Tibial nerve (tissue), 4 donors: ENCODE data around the gene NIPBL. TPM values are rescaled to one million over a fixed set of nuclear protein-coding genes. Genes with fewer than 3 reads are reported as not detected.

ENCODE experiments used
- DNase-seq, 2 donors: peaks; one replicate each; pipeline ENCODE4 v3.0.0-alpha.2; 2019; ENCODE audit warnings: low spot score in 2 of 2
- H3K27ac ChIP-seq, 4 donors: fragments of 200-600 bp; sonication (generic) in 3 of 4; one replicate each; pipeline ENCODE4 v1.5.1; 2017 to 2019; ENCODE audit warnings: mild to moderate bottlenecking in 1 of 4
- H3K27me3 ChIP-seq, 2 donors: fragments of 200-600 bp; sonication (generic) in 1 of 2; one replicate each; pipeline versions ENCODE4 v1.5.1 to v1.6.0; 2017 to 2019
- H3K36me3 ChIP-seq, 3 donors: fragments of 200-600 bp; sonication (generic); one replicate each; pipeline ENCODE4 v1.5.1; 2018 to 2019
- H3K4me1 ChIP-seq, 4 donors: fragments of 200-600 bp; sonication (generic) in 3 of 4; one replicate each; pipeline ENCODE4 v1.5.1; 2017 to 2019
- H3K4me3 ChIP-seq, 4 donors: fragments of 200-600 bp; sonication (generic) in 3 of 4; one replicate each; pipeline ENCODE4 v1.5.1; 2017 to 2019; ENCODE audit warnings: mild to moderate bottlenecking in 1 of 4, moderate library complexity in 1 of 4
- H3K9me3 ChIP-seq, 4 donors: fragments of 200-600 bp; sonication (generic) in 3 of 4; one replicate each; pipeline ENCODE4 v1.5.1; 2017 to 2019
- CTCF ChIP-seq, 5 experiments: fragments of 200-600 bp in 3 of 5; fragments of 450-650 bp in 2 of 5; sonication (generic) in 3 of 5; IDR thresholded peaks; one replicate each; pipeline ENCODE4 v1.5.1; 2016 to 2019; ENCODE audit warnings: antibody characterized with exemption in 5 of 5, mild to moderate bottlenecking in 3 of 5, moderate library complexity in 2 of 5
- EP300 ChIP-seq, 2 donors: sonication (generic); formaldehyde crosslinking; IDR thresholded peaks; one replicate each; pipeline ENCODE4 v1.6.1; 2017; ENCODE audit warnings: antibody characterized with exemption in 2 of 2, mild to moderate bottlenecking in 1 of 2
- POLR2A ChIP-seq, 2 donors: fragments of 450-650 bp; IDR thresholded peaks; one replicate each; pipeline ENCODE4 v1.6.1; 2017; ENCODE audit warnings: antibody characterized with exemption in 2 of 2, mild to moderate bottlenecking in 2 of 2, moderate library complexity in 2 of 2
- WGBS, 2 donors: methylation state at CpG; one replicate each; pipeline ENCODE4 v1.1.5; 2018; 5-methylcytosine and 5-hydroxymethylcytosine counted together
- total RNA-seq, 4 donors: library from RNA; depleted of rRNA; stranded (reverse); fragments of >200 nt; gene quantifications; one replicate each; pipeline ENCODE4 v1.1.0, GENCODE V29; 2016

NIPBL gene
- total RNA-seq, 4 donors from 2014 or later = 53.4 to 64.5 (median 59.4) TPM

DNA sequence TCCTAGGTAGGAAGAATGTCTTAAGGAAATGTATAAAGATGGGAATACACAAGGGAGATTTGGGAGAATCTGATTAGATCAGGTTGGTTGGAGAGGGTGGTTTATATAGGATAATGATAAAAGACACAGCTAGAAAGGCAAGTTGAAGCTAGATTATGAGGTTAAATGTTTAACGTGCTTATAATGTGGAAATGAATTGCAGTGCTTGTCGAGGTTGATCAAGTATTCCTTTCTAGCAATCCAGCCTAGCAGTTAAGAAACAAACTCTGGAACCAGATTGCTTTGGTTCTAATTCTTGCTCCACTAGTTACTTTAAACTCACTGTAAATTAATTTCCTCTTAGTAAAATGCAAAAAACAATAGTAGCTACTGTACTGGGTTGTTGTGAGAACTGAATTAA is 76.5 kb downstream of the NIPBL start:
- Histone ChIP-seq H3K4me1 (peaks cover 0 to 55% (median 17%) of the 10 kb centered on the region in 4 donors), H3K36me3 (peaks cover 0 to 13% (median 0%) of the 10 kb centered on the region in 3 donors), H3K27ac (no peak overlapping the region), H3K27me3 (no peaks in the 10 kb centered on the region), H3K4me3 (no peak overlapping the region), H3K9me3 (no peaks in the 10 kb centered on the region)
- no peak for TF ChIP-seq EP300 (IDR thresholded peaks at IDR 0.05)
- no peak for TF ChIP-seq CTCF (IDR thresholded peaks at IDR 0.05)
- TF ChIP-seq POLR2A (IDR thresholded peaks at IDR 0.05) = no peak
- no peak for DNase-seq
- 84 to 86% methylated on average over 2 of the region's 2 CpGs for WGBS, 2 donors

DNA sequence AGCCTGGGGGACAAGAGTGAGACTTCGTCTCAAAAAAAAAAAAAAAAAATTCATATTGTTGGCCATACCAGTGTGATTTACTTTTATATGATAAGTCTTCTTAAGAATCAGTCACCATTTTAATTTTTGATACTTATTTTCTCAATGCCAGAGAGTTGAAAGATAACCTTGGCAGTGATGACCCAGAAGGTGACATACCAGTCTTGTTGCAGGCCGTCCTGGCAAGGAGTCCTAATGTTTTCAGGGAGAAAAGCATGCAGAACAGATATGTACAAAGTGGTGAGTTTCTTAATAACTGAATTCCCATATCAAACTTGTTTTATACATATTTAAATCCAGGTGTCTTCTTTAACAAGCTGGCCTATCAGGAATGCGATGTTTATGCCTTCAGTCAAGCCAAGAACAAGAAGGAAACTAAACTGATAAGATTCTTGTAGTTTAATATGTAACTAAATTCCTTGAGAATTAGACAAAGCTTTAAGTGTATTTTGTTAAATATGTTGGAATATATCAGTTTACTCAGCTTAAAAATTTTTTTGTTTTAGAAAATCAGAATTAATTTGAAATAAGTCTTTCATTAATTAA is 81.5 kb downstream of the NIPBL start:
- Histone ChIP-seq H3K27ac (no peak overlapping the region), H3K9me3 (no peaks in the 10 kb centered on the region), H3K27me3 (no peaks in the 10 kb centered on the region), H3K36me3 (peaks cover 0 to 36% (median 0%) of the 10 kb centered on the region in 3 donors), H3K4me1 (peaks cover 0 to 11% (median 0%) of the 10 kb centered on the region in 4 donors), H3K4me3 (no peak overlapping the region)
- WGBS, 2 donors = 96 to 100% methylated on average over 3 of the region's 3 CpGs
- DNase-seq = no peak
- TF ChIP-seq EP300 (IDR thresholded peaks at IDR 0.05) = no peak
- TF ChIP-seq POLR2A (IDR thresholded peaks at IDR 0.05) = no peak
- TF ChIP-seq CTCF (IDR thresholded peaks at IDR 0.05) = no peak

DNA sequence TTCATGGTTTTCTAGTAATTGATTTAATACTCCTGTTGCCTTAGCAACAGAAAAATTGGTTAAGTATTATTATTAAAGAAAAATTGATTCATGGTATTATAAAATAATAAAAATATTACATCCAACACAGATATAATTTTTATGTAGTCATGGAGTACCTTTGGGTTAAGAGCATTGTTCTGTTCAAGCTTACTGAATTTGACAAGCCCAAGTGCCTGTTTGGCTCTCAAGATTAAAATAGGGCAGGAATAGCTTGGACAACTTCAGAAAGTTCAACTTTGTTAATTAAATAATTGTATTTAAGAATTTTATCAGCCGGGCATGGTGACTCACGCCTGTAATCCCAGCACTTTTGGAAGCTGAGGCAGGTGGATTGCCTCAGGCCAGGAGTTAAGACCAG is 82.0 kb downstream of the NIPBL start:
- Histone ChIP-seq H3K9me3 (no peaks in the 10 kb centered on the region), H3K4me1 (peaks cover 0 to 7% (median 0%) of the 10 kb centered on the region in 4 donors), H3K36me3 (peaks cover 0 to 40% (median 0%) of the 10 kb centered on the region in 3 donors), H3K27ac (no peak overlapping the region), H3K4me3 (no peak overlapping the region), H3K27me3 (no peaks in the 10 kb centered on the region)
- DNase-seq = no peak
- TF ChIP-seq CTCF (IDR thresholded peaks at IDR 0.05) (no peak), POLR2A (IDR thresholded peaks at IDR 0.05) (no peak), EP300 (IDR thresholded peaks at IDR 0.05) (no peak)
- 90 to 98% methylated on average over 2 of the region's 2 CpGs for WGBS, 2 donors

GRCh38 chr5:36965179-36965578 is 88.6 kb downstream of the NIPBL start:
- TF ChIP-seq EP300 (IDR thresholded peaks at IDR 0.05) = no peak
- TF ChIP-seq POLR2A (IDR thresholded peaks at IDR 0.05) = no peak
- no peak for TF ChIP-seq CTCF (IDR thresholded peaks at IDR 0.05)
- WGBS, 2 donors = 94 to 97% methylated on average over 1 of the region's 1 CpG
- peaks cover 0 to 54% (median 5%) of the 10 kb centered on the region in 3 donors for H3K36me3 ChIP-seq
- no peak overlapping the region for H3K4me3 ChIP-seq
- H3K27me3 ChIP-seq = no peaks in the 10 kb centered on the region
- no peaks in the 10 kb centered on the region for H3K4me1 ChIP-seq
- H3K9me3 ChIP-seq = no peaks in the 10 kb centered on the region
- no peak for DNase-seq
- H3K27ac ChIP-seq = no peak overlapping the region

DNA sequence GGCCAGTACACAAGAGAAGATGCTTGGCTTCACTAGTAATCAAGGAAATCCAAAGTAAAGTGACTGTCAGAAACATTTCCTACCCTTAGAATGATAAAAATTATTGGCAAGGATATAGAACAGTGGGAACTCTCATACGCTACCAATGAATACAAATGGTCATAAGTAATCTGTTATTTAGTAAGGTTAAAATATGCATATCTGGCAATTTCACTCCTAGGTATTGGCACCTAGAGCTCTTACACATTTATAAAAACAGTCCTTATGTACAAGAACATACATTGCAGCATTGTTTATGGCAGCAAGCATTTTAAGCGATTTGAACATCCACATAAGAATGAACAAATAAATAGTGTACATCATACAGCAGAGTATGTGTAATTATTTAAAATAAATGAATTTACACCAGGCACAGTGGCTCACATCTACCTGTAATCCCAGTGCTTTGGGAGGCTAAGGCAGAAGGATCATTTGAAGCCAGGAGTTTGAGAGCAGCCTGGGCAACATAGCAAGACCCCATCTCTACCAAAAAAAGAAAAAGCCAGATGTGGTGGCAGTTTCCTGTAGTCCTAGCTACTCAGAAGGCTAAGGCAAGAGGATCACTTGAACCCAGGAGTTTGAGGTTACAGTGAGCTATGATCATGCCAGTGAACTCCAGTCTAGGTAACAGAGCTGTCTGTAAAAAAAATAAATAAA is 93.3 kb downstream of the NIPBL start:
- H3K36me3 ChIP-seq = peaks cover 0 to 67% (median 2%) of the 10 kb centered on the region in 3 donors
- no peak for DNase-seq
- TF ChIP-seq POLR2A (IDR thresholded peaks at IDR 0.05) (no peak), EP300 (IDR thresholded peaks at IDR 0.05) (no peak), CTCF (IDR thresholded peaks at IDR 0.05) (no peak)

More for the DNA sequence above, 93.3 kb downstream of the NIPBL start:
- H3K4me3 ChIP-seq = no peak overlapping the region
- H3K9me3 ChIP-seq = no peaks in the 10 kb centered on the region
- H3K27me3 ChIP-seq = no peaks in the 10 kb centered on the region
- 97 to 98% methylated on average over 2 of the region's 2 CpGs for WGBS, 2 donors
- H3K4me1 ChIP-seq = no peaks in the 10 kb centered on the region
- H3K27ac ChIP-seq = no peak overlapping the region
